Fibroblast of gingiva (primary cell): ENCODE measurements around the gene POLG.

ENCODE experiments used
- DNase-seq: peaks from one replicate; pipeline ENCODE4 v3.0.0-alpha.2; 2011; ENCODE audit warnings: low read depth

POLG gene

GRCh38 chr15:89370120-89370977 lies 35.7 kb upstream of the POLG start:
- DNase-seq = no peak

- no peak for DNase-seq
Measured at GRCh38 chr15:89369341-89369947, 34.8 kb upstream of the POLG start.

- DNase-seq = no peak
Measured at GRCh38 chr15:89368566-89369223, 34.1 kb upstream of the POLG start.

- DNase-seq = no peak
Measured at GRCh38 chr15:89367485-89368451, 33.1 kb upstream of the POLG start.

GRCh38 chr15:89366656-89367393 lies 32.2 kb upstream of the POLG start:
- no peak for DNase-seq

GRCh38 chr15:89365462-89366065 lies 30.9 kb upstream of the POLG start:
- no peak for DNase-seq

- no peak for DNase-seq
Measured at GRCh38 chr15:89364741-89365450, 30.3 kb upstream of the POLG start.

GRCh38 chr15:89364341-89364740 lies 29.7 kb upstream of the POLG start:
- no peak for DNase-seq

- DNase-seq = no peak
Measured at GRCh38 chr15:89363770-89364169, 29.1 kb upstream of the POLG start.

GRCh38 chr15:89363133-89363532 lies 28.5 kb upstream of the POLG start:
- no peak for DNase-seq

GRCh38 chr15:89362203-89363101 lies 27.8 kb upstream of the POLG start:
- DNase-seq = no peak

- DNase-seq = peak; percentile 30
Measured at GRCh38 chr15:89361451-89362202, 27.0 kb upstream of the POLG start.

- no peak for DNase-seq
Measured at GRCh38 chr15:89360294-89360971, 25.8 kb upstream of the POLG start.

- no peak for DNase-seq
Measured at GRCh38 chr15:89359471-89360293, 25.1 kb upstream of the POLG start.

GRCh38 chr15:89358755-89359439 lies 24.3 kb upstream of the POLG start:
- DNase-seq = peak; percentile 61

- no peak for DNase-seq
Measured at GRCh38 chr15:89358435-89358754, 23.8 kb upstream of the POLG start.
